SH-SY5Y (cell line): Measurements from ENCODE around the gene SETD5.

Source experiments
- GATA2 ChIP-seq: IDR thresholded peaks from 2 replicates; pipeline ENCODE4 v1.6.1; 2011; ENCODE audit warnings: mild to moderate bottlenecking, low read depth, low read length
- GATA3 ChIP-seq: IDR thresholded peaks from 2 replicates; pipeline ENCODE4 v1.6.1; 2011; ENCODE audit warnings: low read depth, mild to moderate bottlenecking, low read length, moderate library complexity

DNA sequence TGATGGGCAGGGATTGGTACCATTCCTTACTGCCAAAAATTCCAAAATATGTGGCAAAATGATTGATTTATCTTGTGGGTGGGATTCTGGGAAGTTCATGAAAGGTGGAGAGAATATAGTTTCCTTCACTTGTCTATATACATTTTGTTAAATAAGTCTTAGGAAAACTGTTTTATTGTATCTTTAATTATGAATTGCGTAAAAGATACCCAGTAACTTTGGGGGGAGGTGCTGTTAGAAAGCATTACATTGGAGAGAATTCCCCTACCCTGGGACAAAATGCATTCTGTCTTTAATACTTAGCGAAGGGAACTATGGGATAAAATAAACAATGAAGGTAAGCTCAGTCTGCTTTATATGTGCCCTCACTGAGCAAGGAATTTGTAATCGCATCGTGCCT is 4.6 kb downstream of the SETD5 start:
- no peak for TF ChIP-seq GATA2
- no peak for TF ChIP-seq GATA3
